ENCODE measurements around the gene CALU.

Gene CALU

GRCh38 chr7:128805225-128805624 is 66.1 kb downstream of the CALU start:
- no peak for DNase-seq
- no peak for TF ChIP-seq CTCF (IDR thresholded peaks at IDR 0.05; ENCODE audit: low read depth, low read length)
- no peaks in the 10 kb centered on the region for H3K27me3 ChIP-seq
- no peak overlapping the region for H3K4me3 ChIP-seq (ENCODE audit: low read depth, low read length)
- H3K9me3 ChIP-seq: no peaks in the 10 kb centered on the region
- no peaks in the 10 kb centered on the region; the same call in 1 of the 2 replicates for H3K4me1 ChIP-seq
- H3K36me3 ChIP-seq: peaks cover 91% of the 10 kb centered on the region

DNA sequence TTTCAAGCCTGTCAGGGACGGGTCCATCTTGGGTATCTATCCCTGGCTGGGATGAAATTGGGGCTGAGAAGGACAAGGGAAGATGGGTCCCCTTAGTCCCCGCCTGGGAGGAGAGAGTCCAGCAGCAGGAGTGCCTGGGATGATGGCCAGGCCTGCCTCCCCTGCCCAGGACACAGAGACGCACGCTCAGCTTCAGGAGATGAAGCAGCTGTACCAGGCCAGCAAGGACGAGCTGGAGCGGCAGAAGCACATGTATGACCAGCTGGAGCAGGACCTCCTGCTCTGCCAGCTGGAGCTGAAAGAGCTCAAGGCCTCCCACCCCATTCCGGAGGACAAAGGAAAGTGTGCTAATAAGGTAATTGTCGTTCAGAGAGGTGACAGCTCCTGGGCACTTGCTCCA is 68.0 kb downstream of the CALU start:
- no peaks in the 10 kb centered on the region for H3K4me1 ChIP-seq
- no peak for TF ChIP-seq CTCF (IDR thresholded peaks at IDR 0.05; ENCODE audit: low read depth, low read length)
- no peaks in the 10 kb centered on the region for H3K27me3 ChIP-seq
- DNase-seq: no peak
- no peaks in the 10 kb centered on the region for H3K9me3 ChIP-seq
- peaks cover 90% of the 10 kb centered on the region for H3K36me3 ChIP-seq
- no peak overlapping the region for H3K4me3 ChIP-seq (ENCODE audit: low read depth, low read length)

DNA sequence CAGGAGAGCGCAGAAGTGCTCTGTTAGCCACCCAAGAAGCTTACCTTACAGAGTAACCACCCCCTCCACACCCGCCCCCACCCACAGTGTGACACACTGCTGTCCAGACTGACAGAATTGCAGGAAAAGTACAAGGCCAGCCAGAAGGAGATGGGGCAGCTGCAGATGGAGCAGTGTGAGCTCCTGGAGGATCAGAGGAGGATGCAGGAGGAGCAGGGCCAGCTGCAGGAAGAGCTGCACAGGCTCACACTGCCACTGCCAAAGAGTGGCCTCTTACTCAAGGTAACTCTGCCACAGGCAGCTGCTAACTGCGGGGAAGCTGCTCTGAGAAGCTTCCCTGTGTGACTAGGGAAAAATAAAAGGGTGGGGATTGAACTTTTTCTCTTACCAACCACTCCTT is 70.2 kb downstream of the CALU start:
- H3K4me1 ChIP-seq: no peaks in the 10 kb centered on the region
- TF ChIP-seq CTCF (IDR thresholded peaks at IDR 0.05; ENCODE audit: low read depth, low read length): no peak
- H3K36me3 ChIP-seq: peaks cover 83% of the 10 kb centered on the region
- H3K4me3 ChIP-seq (ENCODE audit: low read depth, low read length): no peak overlapping the region
- no peak for DNase-seq
- H3K27me3 ChIP-seq: no peaks in the 10 kb centered on the region
- no peaks in the 10 kb centered on the region for H3K9me3 ChIP-seq

- H3K4me3 ChIP-seq (ENCODE audit: low read depth, low read length): no peak overlapping the region
Observed at GRCh38 chr7:128810473-128810872, 71.3 kb downstream of the CALU start.

DNA sequence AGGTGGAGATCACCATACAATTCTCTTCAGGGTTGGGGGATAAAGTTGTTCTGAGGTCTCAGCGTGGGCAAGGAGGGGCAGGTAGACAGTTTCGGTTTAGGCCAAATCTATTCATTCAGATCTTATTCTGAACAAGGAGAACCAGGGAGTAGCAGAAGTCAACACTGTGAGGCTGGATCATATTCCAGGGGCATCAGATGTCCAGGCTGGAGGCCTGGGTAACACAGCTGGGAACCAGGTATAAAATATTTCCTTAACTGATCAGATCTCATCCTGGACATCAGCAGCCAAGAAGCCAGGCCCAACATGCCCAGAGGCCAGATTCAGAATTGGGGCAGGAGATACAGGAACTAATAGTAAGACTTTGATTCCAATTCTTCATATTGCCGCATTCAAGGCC is 71.8 kb downstream of the CALU start:
- Histone ChIP-seq H3K4me3 (ENCODE audit: low read depth, low read length) (no peak overlapping the region), H3K27me3 (no peaks in the 10 kb centered on the region), H3K9me3 (no peaks in the 10 kb centered on the region), H3K36me3 (peaks cover 72% of the 10 kb centered on the region), H3K4me1 (no peaks in the 10 kb centered on the region)
- TF ChIP-seq CTCF (IDR thresholded peaks at IDR 0.05; ENCODE audit: low read depth, low read length): no peak
- DNase-seq: no peak

More at GRCh38 chr7:128810473-128810872, 71.3 kb downstream of the CALU start:
- H3K36me3 ChIP-seq: peaks cover 77% of the 10 kb centered on the region
- H3K4me1 ChIP-seq: no peaks in the 10 kb centered on the region
- TF ChIP-seq CTCF (IDR thresholded peaks at IDR 0.05; ENCODE audit: low read depth, low read length): no peak
- DNase-seq: no peak
- H3K9me3 ChIP-seq: no peaks in the 10 kb centered on the region
- H3K27me3 ChIP-seq: no peaks in the 10 kb centered on the region

- TF ChIP-seq CTCF (IDR thresholded peaks at IDR 0.05; ENCODE audit: low read depth, low read length): no peak
- no peak for DNase-seq
- H3K4me3 ChIP-seq (ENCODE audit: low read depth, low read length): no peak overlapping the region
- no peaks in the 10 kb centered on the region for H3K4me1 ChIP-seq
- peaks cover 68% of the 10 kb centered on the region for H3K36me3 ChIP-seq
- no peaks in the 10 kb centered on the region for H3K9me3 ChIP-seq
- H3K27me3 ChIP-seq: no peaks in the 10 kb centered on the region
Observed at GRCh38 chr7:128811631-128812430, 72.7 kb downstream of the CALU start.
